ENCODE results near the gene OSR1. TPM values are rescaled to one million over a fixed set of nuclear protein-coding genes. Genes with fewer than 3 reads are reported as not detected.
A peak's percentile ranks its signal among the peaks of the same experiment; 100 is the strongest.
"Not testable (repeated sequence)": the region's sequence is repeated elsewhere in the genome, so short reads cannot be mapped to it uniquely, and the experiment has no call there.

Gene OSR1
- total RNA-seq, 1 experiment from 2014 or later = 5.2 TPM

GRCh38 chr2:19337202-19337601, 21.2 kb downstream of the OSR1 start:
- DNase-seq (ENCODE audit: extremely low read depth, low read depth) = no peak

- DNase-seq (ENCODE audit: extremely low read depth, low read depth) = no peak
Measured at GRCh38 chr2:19336781-19337180, 21.6 kb downstream of the OSR1 start.

GRCh38 chr2:19332503-19332902, 25.9 kb downstream of the OSR1 start:
- DNase-seq (ENCODE audit: extremely low read depth, low read depth) = no peak

- no peak for DNase-seq (ENCODE audit: extremely low read depth, low read depth)
Measured at GRCh38 chr2:19331450-19331849, 27.0 kb downstream of the OSR1 start.

- DNase-seq (ENCODE audit: extremely low read depth, low read depth) = no peak
Measured at GRCh38 chr2:19330436-19330835, 28.0 kb downstream of the OSR1 start.

GRCh38 chr2:19329445-19329844, 29.0 kb downstream of the OSR1 start:
- DNase-seq (ENCODE audit: extremely low read depth, low read depth) = no peak

GRCh38 chr2:19327496-19327895, 30.9 kb downstream of the OSR1 start:
- no peak for DNase-seq (ENCODE audit: extremely low read depth, low read depth)

GRCh38 chr2:19321946-19322345, 36.5 kb downstream of the OSR1 start:
- DNase-seq (ENCODE audit: extremely low read depth, low read depth) = no peak

GRCh38 chr2:19320813-19321212, 37.6 kb downstream of the OSR1 start:
- no peak for DNase-seq (ENCODE audit: extremely low read depth, low read depth)

- no peak for DNase-seq (ENCODE audit: extremely low read depth, low read depth)
Measured at GRCh38 chr2:19319698-19320097, 38.7 kb downstream of the OSR1 start.

GRCh38 chr2:19319064-19319463, 39.4 kb downstream of the OSR1 start:
- no peak for DNase-seq (ENCODE audit: extremely low read depth, low read depth)

- no peak for DNase-seq (ENCODE audit: extremely low read depth, low read depth)
Measured at GRCh38 chr2:19313553-19313952, 44.9 kb downstream of the OSR1 start.

GRCh38 chr2:19312949-19313348, 45.5 kb downstream of the OSR1 start:
- no peak for DNase-seq (ENCODE audit: extremely low read depth, low read depth)

- not testable (repeated sequence) for DNase-seq (ENCODE audit: extremely low read depth, low read depth)
Measured at GRCh38 chr2:19306065-19306464, 52.4 kb downstream of the OSR1 start.

GRCh38 chr2:19305400-19306055, 52.9 kb downstream of the OSR1 start:
- DNase-seq (ENCODE audit: extremely low read depth, low read depth) = peak; percentile 77

- DNase-seq (ENCODE audit: extremely low read depth, low read depth) = no peak
Measured at GRCh38 chr2:19301706-19302105, 56.7 kb downstream of the OSR1 start.

Small RNAs within 50 kb of the gene (small RNA-seq; reads per million reads assigned to genes)
- 0.02 to 0.23 reads per million in 2 experiments for gene MIR4757
